Stimulated activated CD8-positive, alpha-beta memory T cell treated with anti-CD3 and anti-CD28 coated beads, Interleukin-4, amount 100 ng/mL, for 48 hours (primary cell): Measurements from ENCODE around the gene GALNT15.

ENCODE experiments used
- DNase-seq: peaks from one replicate; pipeline ENCODE4 v3.0.0-alpha.2; 2020

GALNT15 gene

DNA sequence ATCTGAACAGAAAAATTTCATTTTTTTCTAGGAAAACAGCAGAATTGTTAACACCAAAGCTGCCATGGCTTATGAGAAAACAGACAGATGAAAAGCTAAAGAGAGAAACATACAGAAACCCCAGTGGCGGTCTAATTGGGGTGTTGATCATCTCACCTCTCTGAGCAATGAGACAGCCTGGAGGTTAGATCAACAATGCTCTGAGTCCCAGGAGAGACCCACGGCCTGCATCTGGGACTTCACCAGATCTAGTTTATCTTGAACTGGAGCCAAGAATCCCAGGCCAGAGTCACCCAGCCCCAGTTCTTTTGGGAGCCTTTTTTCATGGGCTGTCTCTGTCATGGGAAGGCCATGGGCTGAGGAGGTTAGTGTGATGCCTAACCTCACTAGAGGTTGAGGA, 3.5 kb upstream of the GALNT15 start:
- DNase-seq: no peak

DNA sequence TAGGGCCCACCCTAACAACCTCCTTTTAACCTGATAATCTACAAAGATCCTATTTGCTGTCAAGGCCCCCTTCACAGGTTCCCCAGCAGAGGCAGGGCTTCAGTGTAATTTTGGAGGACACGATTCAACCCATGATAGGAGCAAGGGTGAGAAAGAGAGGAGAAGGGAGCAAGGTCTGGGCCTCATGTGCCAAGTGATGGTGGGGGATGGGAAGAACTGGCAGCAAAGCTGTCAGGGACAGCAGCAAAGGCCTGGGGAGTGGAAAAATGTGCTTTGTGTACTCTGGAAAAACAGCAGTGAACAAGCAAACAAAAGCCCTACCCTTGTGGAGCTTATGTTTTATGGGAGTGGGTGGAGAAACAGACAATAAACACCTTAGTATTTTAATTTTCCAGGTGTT, 2.7 kb upstream of the GALNT15 start:
- DNase-seq: no peak

DNA sequence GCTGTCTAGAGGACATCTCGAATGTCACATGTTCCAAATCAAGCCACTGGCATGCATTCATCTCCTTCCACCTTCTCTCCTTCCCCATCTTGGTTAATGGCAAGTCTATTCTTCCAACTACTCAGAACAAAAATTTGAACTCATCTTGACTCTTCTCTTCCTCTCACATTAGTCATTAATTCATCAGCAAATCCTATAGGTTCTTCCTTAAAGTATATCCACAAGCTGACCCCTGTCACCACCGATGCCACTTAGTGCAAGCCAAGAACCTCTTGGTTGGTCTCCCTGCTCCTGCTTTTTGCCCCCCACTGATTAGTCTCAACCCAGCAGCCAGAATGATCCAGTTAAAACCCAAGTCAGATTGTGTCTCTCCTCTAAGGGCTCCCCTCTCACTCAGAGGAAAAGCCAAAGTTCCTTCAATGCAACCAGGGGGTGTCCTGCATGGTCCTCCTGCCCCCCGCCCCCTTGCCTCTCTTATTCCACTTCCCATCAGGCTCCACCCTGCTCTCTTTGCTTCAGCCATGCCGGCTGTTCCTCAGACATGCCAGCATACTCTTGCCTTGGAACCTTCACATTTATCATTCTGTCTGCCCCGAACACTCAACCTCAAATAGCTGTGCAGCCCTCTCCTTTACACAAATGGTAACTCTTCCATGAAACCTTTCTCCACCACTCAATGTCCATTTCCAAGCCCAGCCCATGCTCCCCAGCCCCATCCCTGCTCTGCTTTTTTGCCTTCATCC, 1.0 kb upstream of the GALNT15 start:
- DNase-seq: no peak

DNA sequence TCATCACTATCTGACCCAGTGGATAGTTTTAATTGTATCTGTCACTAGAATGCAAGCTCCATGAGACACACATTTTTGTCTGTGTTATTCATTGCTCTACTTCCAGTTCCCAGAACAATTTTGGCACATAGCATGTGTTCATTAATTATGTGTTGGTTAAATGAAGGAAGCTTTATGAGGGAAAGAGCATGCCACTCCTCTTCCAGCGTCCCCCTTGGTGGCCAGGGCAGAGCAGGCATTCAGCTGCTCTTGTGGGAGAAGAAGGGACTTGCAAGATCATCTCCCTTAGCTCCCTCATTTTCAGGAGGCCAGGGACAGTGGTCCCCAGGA, 489 bp upstream of the GALNT15 start:
- no peak for DNase-seq

DNA sequence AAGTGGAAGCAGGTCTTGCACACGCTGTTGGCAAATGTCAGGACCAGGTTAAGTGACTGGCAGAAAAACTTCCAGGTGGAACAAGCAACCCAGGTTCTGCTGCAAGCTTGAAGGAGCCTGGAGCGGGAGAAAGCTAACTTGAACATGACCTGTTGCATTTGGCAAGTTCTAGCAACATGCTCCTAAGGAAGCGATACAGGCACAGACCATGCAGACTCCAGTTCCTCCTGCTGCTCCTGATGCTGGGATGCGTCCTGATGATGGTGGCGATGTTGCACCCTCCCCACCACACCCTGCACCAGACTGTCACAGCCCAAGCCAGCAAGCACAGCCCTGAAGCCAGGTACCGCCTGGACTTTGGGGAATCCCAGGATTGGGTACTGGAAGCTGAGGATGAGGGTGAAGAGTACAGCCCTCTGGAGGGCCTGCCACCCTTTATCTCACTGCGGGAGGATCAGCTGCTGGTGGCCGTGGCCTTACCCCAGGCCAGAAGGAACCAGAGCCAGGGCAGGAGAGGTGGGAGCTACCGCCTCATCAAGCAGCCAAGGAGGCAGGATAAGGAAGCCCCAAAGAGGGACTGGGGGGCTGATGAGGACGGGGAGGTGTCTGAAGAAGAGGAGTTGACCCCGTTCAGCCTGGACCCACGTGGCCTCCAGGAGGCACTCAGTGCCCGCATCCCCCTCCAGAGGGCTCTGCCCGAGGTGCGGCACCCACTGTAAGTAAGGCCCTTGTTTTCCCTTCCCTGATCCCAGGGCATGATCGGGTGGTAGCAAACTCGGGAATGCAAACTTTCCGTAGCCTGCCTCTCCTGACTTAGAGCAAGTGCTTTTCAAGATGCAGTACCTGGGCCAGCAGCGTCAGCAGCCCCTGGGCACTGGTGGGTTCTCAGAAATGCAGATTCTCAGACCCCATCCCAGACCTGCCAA, 759 bp downstream of the GALNT15 start:
- DNase-seq: no peak

DNA sequence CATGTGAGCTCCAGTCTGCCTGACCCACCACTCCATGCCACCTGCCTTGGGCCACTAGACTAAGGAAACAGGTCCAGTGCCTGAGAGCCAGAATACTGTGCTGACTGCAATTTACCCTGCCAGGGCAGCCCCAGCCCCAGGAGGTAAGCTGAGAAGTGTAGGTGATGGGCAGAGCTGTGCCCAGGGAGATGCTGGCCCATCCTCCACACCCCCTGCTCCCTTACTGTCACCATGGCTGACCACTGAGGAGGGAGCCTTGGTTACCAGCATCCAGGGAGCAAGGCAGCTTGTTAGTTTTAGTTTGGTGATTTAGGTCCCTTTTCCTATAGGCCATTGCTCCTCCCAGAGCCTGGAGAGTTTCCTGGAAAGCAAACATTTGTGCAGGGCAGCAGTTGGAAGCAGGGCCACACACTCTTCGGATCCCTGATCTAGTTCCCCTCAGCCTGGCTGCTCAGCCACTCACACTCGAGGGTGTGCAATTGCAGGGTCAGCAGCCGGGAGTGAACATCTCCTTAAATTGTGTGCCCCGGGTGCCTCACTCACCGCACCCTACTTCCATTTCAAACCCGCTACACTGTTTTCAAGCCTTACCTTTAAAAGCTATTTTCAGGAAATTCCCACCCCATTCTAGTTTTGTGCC, 2.0 kb downstream of the GALNT15 start:
- DNase-seq: no peak

DNA sequence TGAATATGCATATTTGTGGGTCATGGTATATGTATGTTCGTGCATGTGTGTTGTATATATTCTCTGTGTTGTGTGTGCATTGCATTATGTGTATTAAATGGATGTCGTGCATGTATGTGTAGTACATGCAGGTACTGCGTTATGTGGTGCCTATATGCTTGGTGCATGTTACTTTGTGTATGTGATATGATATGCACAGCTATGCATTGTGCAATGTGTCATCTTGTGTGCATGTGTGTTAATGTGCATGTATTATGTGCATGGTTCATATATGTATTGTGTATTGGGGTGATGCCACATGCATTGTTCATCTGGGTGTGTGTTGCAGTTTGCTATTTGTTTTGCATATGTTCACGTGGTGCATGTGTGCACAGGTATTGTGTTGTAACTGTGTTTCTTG, 2.9 kb downstream of the GALNT15 start:
- no peak for DNase-seq

DNA sequence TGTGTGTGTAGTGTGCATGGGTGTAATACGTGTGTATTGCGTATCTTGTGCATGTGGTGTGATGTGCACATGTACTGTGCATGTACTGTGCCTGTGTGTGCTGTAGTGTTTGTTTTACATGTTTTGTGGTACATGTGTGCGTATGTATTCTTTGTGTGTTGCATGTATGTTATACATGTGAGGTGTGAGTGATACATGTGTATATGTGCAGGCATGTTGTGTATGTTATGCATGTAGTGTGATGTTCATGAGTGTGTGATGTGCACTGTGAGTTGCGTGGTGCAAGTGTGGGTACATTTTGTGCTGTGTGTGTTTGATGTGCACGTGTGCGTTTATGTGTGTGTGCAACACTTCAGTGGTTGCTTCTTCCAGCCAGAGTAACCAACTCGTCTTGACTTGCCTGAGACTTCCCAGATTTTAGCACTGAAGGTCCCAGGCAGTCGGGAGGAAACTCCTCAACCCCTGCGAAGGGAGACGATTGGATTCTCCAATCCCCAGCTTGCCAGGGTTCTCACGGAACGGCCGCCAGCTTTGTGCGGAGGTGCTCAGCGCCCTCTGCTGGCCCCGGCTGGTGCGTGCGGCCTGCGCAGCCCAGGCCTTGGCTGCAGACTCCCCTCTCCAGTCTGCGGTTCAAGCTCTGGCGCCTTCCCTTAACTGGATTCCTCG, 3.6 kb downstream of the GALNT15 start:
- peak; percentile 84 for DNase-seq

DNA sequence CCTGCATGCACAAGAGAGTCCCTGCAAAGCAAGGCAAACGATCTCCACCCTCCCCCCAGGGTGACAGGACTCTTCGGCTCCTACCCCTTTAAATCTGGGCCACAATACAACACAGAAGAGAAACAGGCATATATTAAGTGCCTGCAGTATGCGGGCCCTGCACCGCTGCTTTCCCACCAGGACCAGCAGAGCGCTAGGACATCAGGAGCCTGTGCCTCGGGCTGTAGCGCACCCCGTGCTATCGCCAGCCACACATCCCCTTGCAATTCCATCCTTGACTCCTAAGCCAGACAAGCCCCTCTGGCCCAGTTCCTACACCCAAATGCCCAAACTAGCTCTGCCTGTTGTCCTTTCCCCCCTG, 4.1 kb downstream of the GALNT15 start:
- no peak for DNase-seq

DNA sequence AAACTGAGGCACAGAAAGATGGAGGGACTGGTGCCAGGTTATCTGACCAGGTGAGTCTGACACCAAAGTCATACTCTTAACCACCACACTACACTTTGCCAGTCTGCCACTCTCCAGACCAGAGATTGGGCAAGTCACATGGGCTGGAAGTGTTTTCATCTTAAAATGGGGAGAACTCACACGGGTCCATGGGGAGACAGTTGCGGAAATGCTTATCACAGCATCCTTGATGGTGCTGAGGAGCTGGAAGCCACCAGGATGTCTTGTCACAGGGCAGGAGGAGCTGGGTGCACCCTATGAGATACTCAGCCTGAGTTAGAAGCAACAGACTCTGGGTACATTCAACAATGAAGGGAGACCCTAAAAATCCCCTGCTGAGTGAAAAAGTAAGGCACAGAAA, 4.8 kb downstream of the GALNT15 start:
- DNase-seq: no peak

DNA sequence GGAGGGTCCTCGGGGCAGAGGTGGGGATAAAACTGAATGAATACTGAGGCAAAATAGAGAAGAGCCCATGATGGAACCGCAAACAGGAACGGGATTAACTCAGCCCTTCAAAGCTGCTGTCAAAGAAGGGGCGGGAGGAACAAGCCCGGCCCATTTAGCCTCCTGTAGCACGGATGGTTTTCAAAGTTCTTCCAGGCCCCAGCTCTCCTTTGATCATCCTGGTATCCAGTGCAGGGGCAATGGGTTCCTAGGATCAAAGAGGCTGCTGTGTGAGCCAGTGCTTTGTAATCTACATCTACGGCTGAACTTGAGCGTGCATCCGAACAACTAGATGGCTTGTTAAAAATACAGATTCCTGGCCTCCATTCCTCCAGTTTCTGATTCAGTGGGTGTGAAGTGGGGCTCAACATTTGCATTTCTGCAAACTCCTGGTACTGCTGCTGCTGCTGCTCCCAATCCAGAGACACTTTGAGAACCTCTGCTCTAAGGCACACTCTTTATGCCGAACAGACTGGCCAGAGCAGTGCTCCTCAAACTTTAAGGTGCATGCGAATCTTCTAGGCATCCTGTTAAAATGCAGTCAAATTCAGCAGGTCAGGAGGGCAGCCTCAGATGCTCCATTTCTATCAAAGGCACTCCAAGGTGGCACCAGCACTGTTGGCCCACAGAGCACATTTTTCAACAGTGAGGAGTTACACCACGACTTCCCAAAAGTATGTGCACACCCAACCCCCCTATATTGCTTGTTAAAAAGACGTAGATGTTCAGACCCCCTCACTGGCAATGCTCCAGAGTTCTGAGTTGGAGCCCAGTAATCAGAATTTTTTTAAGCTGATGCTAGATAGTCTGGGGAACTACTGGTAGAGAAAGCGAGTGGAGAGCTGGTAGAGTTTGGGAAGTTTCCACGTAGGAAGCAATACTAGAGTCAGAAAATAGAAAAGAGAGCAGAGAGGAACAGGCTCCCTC, 5.6 kb downstream of the GALNT15 start:
- DNase-seq: no peak

DNA sequence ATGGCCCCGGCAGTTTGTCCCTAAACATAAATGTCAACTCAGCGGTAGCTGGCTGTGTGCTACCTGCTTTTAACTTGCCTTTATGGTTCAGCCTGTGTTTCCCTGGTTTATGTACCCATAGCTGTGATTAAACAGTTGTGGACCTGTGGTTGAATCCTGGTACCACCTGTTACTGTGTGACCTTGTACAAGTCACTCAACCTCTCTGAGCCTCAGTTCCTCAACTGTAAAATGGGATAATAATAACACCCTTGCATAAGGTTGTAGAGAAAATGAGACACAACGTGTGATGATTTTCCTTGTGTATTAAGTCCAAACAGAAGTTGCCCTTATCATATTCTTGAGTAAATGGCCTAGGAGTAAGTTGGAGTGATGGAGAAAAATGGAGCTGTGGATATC, 6.3 kb downstream of the GALNT15 start:
- DNase-seq: no peak

DNA sequence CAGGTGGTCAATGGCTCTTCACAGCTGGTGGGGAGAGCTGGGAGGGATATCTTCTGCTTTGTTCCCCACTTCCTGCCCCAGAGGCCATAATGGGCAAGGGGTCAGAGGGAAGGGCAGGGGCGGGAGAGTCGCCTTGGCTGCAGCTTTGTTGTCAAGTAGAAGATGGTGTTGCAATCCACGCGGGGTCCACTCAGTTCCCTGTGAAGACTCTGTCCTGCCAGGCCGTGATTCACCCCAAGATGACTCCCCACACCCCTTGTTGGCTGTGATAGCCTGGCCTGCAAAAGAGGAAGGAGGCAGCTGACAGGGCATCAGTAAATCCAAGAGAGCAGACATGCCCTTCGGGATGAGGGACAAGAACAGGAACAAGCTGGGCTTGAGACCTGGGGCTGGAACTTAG, 6.9 kb downstream of the GALNT15 start:
- no peak for DNase-seq

DNA sequence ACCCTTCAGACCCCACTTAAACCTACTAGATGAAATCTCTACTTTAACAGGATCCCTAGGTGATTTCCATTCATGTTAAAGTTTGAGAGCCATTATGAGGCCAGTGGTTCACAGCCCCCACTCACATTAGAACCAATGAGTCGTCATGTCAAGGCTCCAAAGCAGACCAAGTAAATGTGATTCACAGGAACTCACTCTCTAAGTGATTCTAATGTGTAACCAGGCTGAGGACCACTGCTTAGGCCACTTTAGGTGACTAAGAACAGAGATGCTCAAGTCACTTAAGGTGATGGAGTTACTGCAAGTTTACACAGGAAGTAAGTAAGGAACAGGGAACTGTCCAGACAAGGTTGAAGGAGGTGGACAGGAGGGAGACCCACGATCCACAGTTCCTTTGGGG, 7.7 kb downstream of the GALNT15 start:
- no peak for DNase-seq

DNA sequence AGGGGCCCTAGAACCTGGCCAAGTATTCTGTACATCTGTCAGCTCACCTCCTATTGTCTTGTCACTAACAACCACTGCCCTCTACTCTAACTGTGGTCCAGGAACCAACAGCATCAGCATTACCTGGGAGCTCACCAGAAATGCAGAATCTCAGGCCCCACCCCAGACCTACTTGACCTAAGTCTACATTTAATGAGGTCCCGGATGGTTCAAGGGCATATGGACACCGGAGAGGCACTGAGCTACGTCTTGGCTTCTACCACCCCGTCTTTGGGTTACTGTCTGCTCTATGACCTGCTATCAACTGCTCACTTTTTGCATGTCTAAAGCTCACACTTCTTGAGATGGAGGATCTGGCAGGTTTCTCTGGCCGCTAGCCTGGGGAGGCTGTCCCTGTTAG, 8.1 kb downstream of the GALNT15 start:
- no peak for DNase-seq

DNA sequence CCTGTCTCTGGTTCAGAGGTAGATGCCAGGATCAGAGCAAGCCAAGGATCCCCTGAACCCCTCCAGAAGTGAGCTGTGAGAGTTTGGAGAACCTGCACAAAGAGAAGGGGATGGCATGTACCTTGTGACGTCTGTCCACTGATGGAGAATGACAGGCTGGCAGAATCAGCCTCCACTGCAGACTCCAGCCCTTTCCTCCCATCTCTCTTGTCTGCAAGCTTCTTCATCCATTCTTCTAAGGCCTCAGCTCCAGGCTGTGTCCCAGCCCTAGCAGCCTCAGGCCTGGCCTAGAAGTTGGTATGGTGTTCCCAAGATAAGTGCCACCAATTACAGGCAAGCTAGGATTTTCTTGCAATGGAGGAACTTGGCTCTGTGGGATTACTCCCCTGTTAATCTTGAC, 8.6 kb downstream of the GALNT15 start:
- no peak for DNase-seq

DNA sequence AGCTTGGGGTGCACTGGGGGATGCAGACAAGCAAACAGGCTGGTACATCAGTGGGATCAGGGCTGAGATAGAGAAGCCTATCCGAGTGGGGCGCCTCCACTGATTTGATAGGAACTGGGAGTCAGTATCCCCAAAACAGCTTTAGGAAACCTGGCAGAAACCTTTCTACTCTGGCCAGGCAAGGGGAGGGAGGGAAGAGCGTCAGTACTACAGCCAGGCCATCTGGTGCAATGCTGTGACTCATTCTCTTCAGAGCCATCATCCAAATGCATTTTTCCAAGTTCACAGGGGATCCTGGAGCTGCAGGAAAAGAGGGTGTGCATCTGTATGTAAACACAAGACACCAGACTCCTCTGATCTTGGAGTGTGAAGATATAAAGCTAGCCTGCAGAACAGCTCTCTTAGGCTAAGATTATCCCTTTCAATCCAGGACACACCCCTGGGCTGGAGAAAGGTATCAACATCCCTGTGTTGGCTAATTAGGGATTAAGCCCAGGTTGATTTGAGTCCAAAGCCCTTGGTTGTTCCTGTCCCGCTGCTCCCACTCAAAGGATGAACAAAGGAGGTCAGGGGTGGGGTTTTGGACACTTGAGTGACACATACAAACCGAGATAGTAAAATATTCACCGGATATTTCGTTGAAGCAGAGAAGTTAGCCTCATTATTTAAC, 9.3 kb downstream of the GALNT15 start:
- no peak for DNase-seq

DNA sequence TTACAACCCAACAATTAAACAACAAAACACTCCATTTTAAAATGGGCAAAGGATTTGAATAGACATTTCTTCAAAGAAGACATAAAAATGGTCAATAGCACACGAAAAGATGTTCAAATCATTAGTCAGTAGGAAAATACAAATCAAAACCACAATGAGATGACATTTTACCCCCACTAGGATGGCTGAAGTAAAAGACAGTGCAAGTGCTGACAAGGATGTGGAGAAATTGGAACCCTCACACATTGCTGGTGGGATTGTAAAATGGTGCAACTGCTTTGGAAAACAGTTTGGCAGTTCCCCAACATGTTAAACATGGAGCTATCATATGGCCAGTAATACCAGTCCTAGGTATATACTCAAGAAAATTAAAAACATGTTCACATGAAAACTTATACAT, 11.6 kb downstream of the GALNT15 start:
- no peak for DNase-seq

DNA sequence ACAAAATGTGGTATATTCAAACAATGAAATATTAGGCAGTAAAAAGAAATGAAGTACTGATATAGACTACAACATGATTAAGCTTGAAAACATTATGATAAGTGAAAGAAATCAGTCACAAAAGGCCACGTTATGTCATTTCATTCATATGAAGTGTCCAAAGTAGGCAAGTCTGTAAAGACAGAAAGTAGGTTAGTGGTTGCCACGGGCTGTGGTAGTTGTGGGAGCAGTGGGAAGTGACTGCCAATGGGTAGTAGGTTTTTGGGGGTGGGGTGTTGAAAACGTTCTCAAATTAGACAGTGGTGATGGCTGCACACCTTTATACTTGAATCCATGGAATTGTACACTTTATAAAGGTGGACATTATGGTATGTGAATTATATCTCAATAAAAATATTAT, 12.1 kb downstream of the GALNT15 start:
- no peak for DNase-seq

DNA sequence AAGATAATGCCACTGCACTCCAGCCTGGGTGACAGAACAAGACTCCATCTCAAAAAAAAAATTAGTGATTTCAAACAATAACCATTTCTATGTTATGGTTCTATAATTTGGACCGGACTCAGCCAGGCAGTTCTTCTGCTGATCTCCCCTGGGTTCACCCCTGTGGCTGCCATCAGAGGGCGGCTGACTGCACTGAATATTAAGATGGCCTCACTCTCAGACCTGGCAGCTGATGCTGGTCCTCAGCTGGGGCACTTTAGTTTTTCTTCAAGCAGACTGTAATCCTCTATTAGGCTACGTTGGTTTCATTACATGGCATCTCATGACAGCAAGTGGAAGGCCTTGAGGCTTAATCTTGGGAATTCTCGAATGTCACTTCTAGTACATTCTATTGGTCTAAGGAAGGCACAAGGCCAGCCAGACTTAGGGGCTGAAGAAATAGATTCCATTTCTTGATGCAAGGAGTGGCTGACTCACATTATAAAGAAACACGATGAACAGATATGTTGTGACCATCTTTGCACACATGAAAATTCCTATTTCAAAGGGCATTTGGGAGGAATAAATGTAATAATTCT, 12.8 kb downstream of the GALNT15 start:
- DNase-seq: no peak

DNA sequence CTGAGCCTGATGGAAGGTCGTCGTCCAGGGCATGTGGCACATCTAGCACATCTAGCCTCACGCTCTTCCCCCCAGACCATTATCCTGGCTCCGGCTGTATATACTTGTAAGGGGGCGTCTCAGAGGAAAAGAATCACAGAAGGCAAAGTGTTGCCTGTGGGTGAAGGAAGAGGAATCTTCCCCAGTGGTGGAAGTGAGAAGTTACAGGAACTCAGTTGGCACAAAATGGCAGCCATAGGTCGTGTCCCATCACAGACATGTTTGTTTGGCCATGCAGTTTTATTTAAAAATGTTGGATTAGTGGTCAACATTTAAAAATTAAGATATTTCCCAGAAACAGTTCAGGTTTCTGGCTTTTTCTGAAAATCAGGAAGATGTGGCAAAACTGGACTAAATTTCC, 13.6 kb downstream of the GALNT15 start:
- DNase-seq: no peak
